ENCODE measurements around the gene RNF31. TPM values are rescaled to one million over a fixed set of nuclear protein-coding genes. Genes with fewer than 3 reads are reported as not detected.

Gene RNF31
- total and polyA plus RNA-seq, 9 donors = 19.2 to 74.4 (median 52.3) TPM

DNA sequence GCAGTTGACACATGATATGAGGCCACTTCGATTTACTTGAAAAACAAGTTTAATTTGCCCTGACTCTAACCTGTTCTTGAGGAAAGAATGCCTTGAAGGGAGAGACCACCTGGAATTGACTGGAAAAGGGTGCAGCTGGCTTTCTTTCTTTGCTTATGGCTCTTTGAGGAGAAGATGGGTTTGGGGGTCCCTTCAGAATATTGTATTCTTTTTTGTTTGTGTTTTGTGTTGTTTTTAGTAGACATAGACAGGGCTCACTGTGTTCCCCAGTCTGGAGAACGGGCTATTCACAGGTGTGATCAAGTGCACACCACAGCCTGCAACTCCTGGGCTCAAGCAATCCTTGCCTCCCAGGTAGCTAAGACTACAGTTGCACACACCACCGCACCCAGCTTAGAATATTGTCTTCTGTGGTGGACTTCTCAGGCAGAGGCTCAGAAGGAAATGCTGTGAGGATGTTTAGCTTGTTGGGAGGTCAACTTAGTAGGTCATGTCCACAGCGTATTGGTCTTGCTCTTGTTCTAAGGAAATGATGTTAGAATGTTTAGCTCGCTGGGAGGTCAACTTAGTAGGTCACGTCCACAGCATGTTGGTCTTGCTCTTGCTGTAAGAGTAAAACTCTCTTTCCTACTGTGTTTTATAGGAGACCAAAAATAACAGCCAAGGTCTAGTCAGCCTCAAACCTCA is 31.0 kb upstream of the RNF31 start:
- 82 to 88% (median 83%) methylated on average over 6 of the region's 6 CpGs for WGBS, 3 donors
- peaks cover 6% of the 10 kb centered on the region for H3K4me1 ChIP-seq (ENCODE audit: insufficient read depth)
- peaks cover 8% of the 10 kb centered on the region for H3K36me3 ChIP-seq
- TF ChIP-seq, protein P1, sequence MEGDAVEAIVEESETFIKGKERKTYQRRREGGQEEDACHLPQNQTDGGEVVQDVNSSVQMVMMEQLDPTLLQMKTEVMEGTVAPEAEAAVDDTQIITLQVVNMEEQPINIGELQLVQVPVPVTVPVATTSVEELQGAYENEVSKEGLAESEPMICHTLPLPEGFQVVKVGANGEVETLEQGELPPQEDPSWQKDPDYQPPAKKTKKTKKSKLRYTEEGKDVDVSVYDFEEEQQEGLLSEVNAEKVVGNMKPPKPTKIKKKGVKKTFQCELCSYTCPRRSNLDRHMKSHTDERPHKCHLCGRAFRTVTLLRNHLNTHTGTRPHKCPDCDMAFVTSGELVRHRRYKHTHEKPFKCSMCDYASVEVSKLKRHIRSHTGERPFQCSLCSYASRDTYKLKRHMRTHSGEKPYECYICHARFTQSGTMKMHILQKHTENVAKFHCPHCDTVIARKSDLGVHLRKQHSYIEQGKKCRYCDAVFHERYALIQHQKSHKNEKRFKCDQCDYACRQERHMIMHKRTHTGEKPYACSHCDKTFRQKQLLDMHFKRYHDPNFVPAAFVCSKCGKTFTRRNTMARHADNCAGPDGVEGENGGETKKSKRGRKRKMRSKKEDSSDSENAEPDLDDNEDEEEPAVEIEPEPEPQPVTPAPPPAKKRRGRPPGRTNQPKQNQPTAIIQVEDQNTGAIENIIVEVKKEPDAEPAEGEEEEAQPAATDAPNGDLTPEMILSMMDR (IDR thresholded peaks at IDR 0.05) = no peak
- no peak for TF ChIP-seq POLR2A (IDR thresholded peaks at IDR 0.05)
- TF ChIP-seq EP300 (IDR thresholded peaks at IDR 0.05) = no peak
- H3K27me3 ChIP-seq = no peaks in the 10 kb centered on the region
- H3K9me3 ChIP-seq = no peaks in the 10 kb centered on the region
- intact Hi-C loops (cut with DNase I) = no loop called here
- peak in 1 of 5 donors; percentile 23 for DNase-seq
- H3K4me3 ChIP-seq = peak overlapping the region; percentile 84
- no peak overlapping the region for H3K27ac ChIP-seq

DNA sequence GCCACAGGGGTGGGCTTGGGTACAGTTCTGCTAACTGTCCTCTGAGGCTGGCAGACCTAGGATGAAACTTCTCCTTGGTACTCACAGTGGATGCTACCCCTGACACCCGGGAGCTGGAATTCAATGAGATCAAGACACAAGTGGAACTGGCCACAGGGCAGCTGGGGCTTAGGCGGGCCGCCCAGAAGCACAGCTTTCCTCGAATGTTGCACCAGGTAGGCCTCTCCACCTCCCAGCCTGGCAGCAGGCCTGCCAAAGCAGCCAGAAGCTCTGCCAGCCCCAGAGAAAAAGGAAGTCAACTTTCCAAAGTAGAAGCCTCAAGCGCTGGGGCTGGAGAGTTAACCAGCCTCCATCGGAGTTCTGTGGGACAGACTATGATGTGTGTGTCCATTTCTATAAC is 30.1 kb upstream of the RNF31 start:
- WGBS, 3 donors = 92 to 96% (median 94%) methylated on average over 6 of the region's 6 CpGs

DNA sequence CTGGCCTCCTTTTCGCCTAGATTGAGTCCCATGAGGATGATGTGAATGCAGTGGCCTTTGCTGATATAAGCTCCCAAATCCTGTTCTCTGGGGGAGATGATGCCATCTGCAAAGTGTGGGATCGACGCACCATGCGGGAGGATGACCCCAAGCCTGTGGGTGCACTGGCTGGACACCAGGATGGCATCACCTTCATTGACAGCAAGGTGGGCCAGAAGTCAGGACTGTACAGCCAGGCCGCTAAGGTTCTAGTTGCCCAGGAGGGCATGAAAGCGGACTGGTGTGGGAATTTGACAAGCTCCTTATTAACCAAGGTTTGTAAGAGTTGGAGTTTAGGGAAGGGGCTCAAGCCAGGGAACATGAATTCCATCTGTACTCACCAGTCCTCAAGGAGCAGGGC is 27.6 kb upstream of the RNF31 start:
- DNase-seq = peak in 1 of 5 donors; percentile 22
- no peak overlapping the region for H3K27ac ChIP-seq
- H3K36me3 ChIP-seq = peaks cover 8% of the 10 kb centered on the region
- H3K4me1 ChIP-seq (ENCODE audit: insufficient read depth) = peaks cover 6% of the 10 kb centered on the region
- H3K27me3 ChIP-seq = no peaks in the 10 kb centered on the region
- no peak for TF ChIP-seq EP300 (IDR thresholded peaks at IDR 0.05)
- TF ChIP-seq, protein P1 (IDR thresholded peaks at IDR 0.05) = no peak
- no peak for TF ChIP-seq POLR2A (IDR thresholded peaks at IDR 0.05)
- intact Hi-C loops (cut with DNase I) = no loop called here
- H3K4me3 ChIP-seq = no peak overlapping the region
- no peaks in the 10 kb centered on the region for H3K9me3 ChIP-seq
- WGBS, 3 donors = 94 to 98% (median 95%) methylated on average over 6 of the region's 6 CpGs

More for the DNA sequence above, 30.1 kb upstream of the RNF31 start:
- DNase-seq = peak in 1 of 5 donors; percentile 33
- no peaks in the 10 kb centered on the region for H3K9me3 ChIP-seq
- H3K27me3 ChIP-seq = no peaks in the 10 kb centered on the region
- intact Hi-C loops (cut with DNase I) = no loop called here
- no peak for TF ChIP-seq EP300 (IDR thresholded peaks at IDR 0.05)
- TF ChIP-seq POLR2A (IDR thresholded peaks at IDR 0.05) = no peak
- TF ChIP-seq, protein P1 (IDR thresholded peaks at IDR 0.05) = no peak
- peaks cover 6% of the 10 kb centered on the region for H3K4me1 ChIP-seq (ENCODE audit: insufficient read depth)
- peaks cover 8% of the 10 kb centered on the region for H3K36me3 ChIP-seq
- no peak overlapping the region for H3K4me3 ChIP-seq
- H3K27ac ChIP-seq = no peak overlapping the region

DNA sequence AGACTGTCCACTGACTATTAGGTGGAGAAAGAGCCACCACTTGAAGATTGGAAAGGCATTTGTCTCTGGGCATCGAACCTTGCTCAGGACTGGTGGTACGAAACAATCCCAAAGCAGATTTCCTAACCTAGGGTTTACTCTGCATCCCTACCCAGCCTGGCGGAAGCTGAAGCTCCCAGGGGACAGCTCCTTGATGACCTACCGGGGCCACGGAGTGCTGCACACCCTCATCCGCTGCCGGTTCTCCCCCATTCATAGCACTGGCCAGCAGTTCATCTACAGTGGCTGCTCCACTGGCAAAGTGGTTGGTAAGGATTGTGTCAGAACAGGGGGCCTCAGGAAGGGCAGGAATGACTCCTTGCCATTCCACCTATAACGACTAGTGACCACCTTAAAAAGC is 26.1 kb upstream of the RNF31 start:
- Histone ChIP-seq H3K4me1 (ENCODE audit: insufficient read depth) (peaks cover 3% of the 10 kb centered on the region), H3K27me3 (no peaks in the 10 kb centered on the region), H3K27ac (no peak overlapping the region), H3K9me3 (no peaks in the 10 kb centered on the region), H3K36me3 (peaks cover 8% of the 10 kb centered on the region), H3K4me3 (no peak overlapping the region)
- intact Hi-C loops (cut with DNase I) = no loop called here
- peak in 1 of 5 donors; percentile 12 for DNase-seq
- TF ChIP-seq POLR2A (IDR thresholded peaks at IDR 0.05) (no peak), EP300 (IDR thresholded peaks at IDR 0.05) (no peak)
- TF ChIP-seq, protein P1 (IDR thresholded peaks at IDR 0.05) = no peak
- 93 to 95% (median 94%) methylated on average over 8 of the region's 8 CpGs for whole genome bisulfite sequencing, 3 donors

Data from ovary (tissue), 9 donors.